ENCODE data around the gene NOS3. TPM values are rescaled to one million over a fixed set of nuclear protein-coding genes. Genes with fewer than 3 reads are reported as not detected.

NOS3 gene
- total RNA-seq, 4 donors from 2014 or later: 6.6 to 50.1 (median 15.8) TPM

DNA sequence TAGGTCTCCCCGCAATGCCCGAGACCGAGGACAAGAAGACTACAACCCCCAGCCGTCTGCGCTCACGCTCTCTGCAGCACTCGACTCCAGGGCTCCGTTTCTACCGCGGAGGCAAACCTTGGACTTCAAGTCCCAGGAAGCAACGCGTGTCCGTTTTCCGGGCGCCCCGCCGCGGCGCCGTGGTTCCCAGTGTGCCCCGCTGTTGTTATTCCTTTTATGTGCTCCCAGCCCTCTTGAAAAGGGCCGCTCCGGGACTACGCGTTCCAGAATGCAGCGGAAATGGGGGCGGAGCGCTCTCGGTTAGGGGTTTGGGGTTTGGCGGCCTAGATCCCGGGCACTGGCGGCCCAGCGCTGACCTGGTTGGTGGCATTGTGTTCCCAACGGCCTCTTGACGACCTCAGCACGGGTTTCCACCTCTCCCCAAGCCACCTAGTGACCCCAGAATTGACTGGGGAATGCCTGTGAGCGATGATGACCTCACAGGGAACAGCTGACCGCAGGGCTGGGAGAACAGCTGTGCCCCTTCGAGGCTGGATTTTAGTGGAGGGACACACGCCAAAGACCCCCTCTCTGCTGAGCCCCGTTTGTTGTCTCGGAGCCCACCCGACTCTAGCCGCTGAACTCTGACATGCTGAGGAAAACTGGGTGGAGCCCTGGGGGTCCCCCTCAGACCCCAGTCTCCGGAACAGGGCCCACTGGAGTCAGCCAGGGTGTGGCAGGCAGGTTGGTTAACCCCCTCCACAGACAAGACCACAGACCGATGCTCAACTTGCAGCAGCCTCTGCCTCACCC is 67.4 kb downstream of the NOS3 start:
- no peaks in the 10 kb centered on the region for H3K36me3 ChIP-seq
- intact Hi-C loops (cut with DNase I; ENCODE audit: low total_unique reads): no loop called here
- DNase-seq: peak; percentile 98 to 99
- TF ChIP-seq, protein P1, sequence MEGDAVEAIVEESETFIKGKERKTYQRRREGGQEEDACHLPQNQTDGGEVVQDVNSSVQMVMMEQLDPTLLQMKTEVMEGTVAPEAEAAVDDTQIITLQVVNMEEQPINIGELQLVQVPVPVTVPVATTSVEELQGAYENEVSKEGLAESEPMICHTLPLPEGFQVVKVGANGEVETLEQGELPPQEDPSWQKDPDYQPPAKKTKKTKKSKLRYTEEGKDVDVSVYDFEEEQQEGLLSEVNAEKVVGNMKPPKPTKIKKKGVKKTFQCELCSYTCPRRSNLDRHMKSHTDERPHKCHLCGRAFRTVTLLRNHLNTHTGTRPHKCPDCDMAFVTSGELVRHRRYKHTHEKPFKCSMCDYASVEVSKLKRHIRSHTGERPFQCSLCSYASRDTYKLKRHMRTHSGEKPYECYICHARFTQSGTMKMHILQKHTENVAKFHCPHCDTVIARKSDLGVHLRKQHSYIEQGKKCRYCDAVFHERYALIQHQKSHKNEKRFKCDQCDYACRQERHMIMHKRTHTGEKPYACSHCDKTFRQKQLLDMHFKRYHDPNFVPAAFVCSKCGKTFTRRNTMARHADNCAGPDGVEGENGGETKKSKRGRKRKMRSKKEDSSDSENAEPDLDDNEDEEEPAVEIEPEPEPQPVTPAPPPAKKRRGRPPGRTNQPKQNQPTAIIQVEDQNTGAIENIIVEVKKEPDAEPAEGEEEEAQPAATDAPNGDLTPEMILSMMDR (IDR thresholded peaks at IDR 0.05): peak in 2 of 4 experiments; percentile 2 to 15
- peak; percentile 83 to 96 for TF ChIP-seq POLR2A (IDR thresholded peaks at IDR 0.05)
- H3K4me1 ChIP-seq: peaks cover 0 to 33% of the 10 kb centered on the region in 2 donors
- no peaks in the 10 kb centered on the region for H3K9me3 ChIP-seq
- peak overlapping the region; percentile 58 to 82 for H3K4me3 ChIP-seq
- no peaks in the 10 kb centered on the region for H3K27me3 ChIP-seq
- H3K27ac ChIP-seq: peak overlapping the region; percentile 98 to 99

- intact Hi-C loops (cut with DNase I; ENCODE audit: low total_unique reads): no loop called here
- Histone ChIP-seq H3K4me3 (peak overlapping the region; percentile 71 to 82), H3K9me3 (no peaks in the 10 kb centered on the region), H3K4me1 (peaks cover 0 to 33% of the 10 kb centered on the region in 2 donors), H3K36me3 (no peaks in the 10 kb centered on the region), H3K27me3 (no peaks in the 10 kb centered on the region), H3K27ac (peak overlapping the region; percentile 98 to 99)
- no peak for DNase-seq
- TF ChIP-seq, protein P1 (IDR thresholded peaks at IDR 0.05): no peak
- no peak for TF ChIP-seq POLR2A (IDR thresholded peaks at IDR 0.05)
Measured at GRCh38 chr7:151058781-151059366, 68.1 kb downstream of the NOS3 start.

- Histone ChIP-seq H3K4me1 (peaks cover 0 to 33% of the 10 kb centered on the region in 2 donors), H3K27ac (peak within 1 kb of the TSS; percentile 98 to 99), H3K36me3 (no peaks in the 10 kb centered on the region), H3K27me3 (no peaks in the 10 kb centered on the region), H3K4me3 (peak within 1 kb of the TSS; percentile 71 to 82), H3K9me3 (no peaks in the 10 kb centered on the region)
- peak; percentile 40 to 70 for TF ChIP-seq POLR2A (IDR thresholded peaks at IDR 0.05)
- TF ChIP-seq, protein P1 (IDR thresholded peaks at IDR 0.05): peak in 3 of 4 experiments; percentile 37 to 58 (median 38)
- intact Hi-C loops (cut with DNase I; ENCODE audit: low total_unique reads): no loop called here
- peak; percentile 81 to 85 for DNase-seq
Measured at GRCh38 chr7:151059367-151060112, 68.7 kb downstream of the NOS3 start, which contains the start of gene SLC4A2. Gene SLC4A2, plus strand, starts transcription at chr7:151059589. Its CDS starts 2,399 bp downstream, at chr7:151061988.

- Histone ChIP-seq H3K4me1 (peaks cover 0 to 33% of the 10 kb centered on the region in 2 donors), H3K36me3 (no peaks in the 10 kb centered on the region), H3K9me3 (no peaks in the 10 kb centered on the region), H3K4me3 (peak overlapping the region; percentile 71 to 82), H3K27ac (peak overlapping the region; percentile 98 to 99), H3K27me3 (no peaks in the 10 kb centered on the region)
- DNase-seq: no peak
- TF ChIP-seq, protein P1 (IDR thresholded peaks at IDR 0.05): no peak
- TF ChIP-seq POLR2A (IDR thresholded peaks at IDR 0.05): no peak
- intact Hi-C loops (cut with DNase I; ENCODE audit: low total_unique reads): no loop called here
Measured at GRCh38 chr7:151060113-151060415, 69.2 kb downstream of the NOS3 start.

All from uterus (tissue), 4 donors.